ENCODE results near the gene DLGAP5.

The DLGAP5 gene

DNA sequence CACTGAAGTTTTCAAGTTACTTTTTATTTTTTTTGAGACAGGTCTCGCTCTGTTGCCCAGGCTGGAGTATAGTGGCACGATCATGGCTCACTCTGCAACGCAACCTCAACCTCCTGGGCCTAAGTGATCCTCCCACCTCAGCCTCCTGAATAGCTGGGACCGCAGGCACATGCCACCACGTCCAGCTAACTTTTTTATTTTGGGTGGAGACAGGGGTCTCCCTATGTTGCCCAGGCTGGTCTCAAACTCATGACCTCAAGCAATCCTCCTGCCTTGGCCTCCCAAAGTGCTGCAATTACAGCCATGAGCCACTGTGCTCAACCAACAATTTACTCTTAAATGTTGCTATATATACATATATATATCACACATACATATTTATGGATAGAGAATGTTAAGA lies 89.7 kb downstream of the DLGAP5 start:
- DNase-seq (ENCODE audit: low spot score) = no peak
- TF ChIP-seq, protein P1, sequence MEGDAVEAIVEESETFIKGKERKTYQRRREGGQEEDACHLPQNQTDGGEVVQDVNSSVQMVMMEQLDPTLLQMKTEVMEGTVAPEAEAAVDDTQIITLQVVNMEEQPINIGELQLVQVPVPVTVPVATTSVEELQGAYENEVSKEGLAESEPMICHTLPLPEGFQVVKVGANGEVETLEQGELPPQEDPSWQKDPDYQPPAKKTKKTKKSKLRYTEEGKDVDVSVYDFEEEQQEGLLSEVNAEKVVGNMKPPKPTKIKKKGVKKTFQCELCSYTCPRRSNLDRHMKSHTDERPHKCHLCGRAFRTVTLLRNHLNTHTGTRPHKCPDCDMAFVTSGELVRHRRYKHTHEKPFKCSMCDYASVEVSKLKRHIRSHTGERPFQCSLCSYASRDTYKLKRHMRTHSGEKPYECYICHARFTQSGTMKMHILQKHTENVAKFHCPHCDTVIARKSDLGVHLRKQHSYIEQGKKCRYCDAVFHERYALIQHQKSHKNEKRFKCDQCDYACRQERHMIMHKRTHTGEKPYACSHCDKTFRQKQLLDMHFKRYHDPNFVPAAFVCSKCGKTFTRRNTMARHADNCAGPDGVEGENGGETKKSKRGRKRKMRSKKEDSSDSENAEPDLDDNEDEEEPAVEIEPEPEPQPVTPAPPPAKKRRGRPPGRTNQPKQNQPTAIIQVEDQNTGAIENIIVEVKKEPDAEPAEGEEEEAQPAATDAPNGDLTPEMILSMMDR (IDR thresholded peaks at IDR 0.05; ENCODE audit: extremely low read depth, missing control alignments) = no peak

DNA sequence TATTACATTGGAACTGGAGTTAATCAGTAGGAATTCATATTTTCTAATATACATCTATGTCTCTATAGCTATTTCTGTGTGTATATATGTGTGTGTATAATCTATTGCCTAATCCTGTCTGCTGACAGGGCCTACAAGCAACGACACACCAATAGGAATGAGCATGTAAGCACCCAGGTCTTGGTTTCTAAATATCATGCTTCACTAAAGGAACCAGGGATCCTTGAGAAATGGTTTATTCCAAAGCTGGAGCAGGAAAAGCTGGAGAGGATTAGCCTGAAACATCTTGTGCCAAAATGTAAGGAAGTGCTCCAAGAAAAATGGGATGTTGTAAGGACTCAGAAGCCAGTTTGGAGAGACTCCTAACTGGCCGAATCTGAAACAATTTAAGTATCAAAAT lies 91.6 kb downstream of the DLGAP5 start:
- TF ChIP-seq, protein P1 (IDR thresholded peaks at IDR 0.05; ENCODE audit: extremely low read depth, missing control alignments) = no peak
- DNase-seq (ENCODE audit: low spot score) = no peak

DNA sequence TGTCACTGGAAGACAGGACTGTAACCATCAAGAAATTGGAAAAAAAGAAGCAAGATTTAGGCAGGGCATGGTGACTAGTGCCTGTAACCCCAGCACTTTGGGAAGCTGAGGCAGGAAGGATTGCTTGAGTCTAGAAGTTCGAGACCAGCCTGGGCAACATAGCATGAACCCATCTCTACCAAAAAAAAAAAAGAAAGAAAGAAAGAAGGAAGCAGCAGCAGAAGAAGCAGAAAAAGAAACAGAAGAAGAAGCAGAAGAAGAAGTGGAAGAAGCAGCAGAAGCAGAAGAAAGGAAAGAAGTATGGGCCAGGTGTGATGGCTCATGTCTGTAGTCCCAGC lies 92.9 kb downstream of the DLGAP5 start:
- TF ChIP-seq, protein P1 (IDR thresholded peaks at IDR 0.05; ENCODE audit: extremely low read depth, missing control alignments) = no peak
- DNase-seq (ENCODE audit: low spot score) = no peak

Measured in GM20000 (cell line).